ENCODE measurements around the gene MNS1.
"Not testable (repeated sequence)": the region's sequence is repeated elsewhere in the genome, so short reads cannot be mapped to it uniquely, and the experiment has no call there.

Gene MNS1

DNA sequence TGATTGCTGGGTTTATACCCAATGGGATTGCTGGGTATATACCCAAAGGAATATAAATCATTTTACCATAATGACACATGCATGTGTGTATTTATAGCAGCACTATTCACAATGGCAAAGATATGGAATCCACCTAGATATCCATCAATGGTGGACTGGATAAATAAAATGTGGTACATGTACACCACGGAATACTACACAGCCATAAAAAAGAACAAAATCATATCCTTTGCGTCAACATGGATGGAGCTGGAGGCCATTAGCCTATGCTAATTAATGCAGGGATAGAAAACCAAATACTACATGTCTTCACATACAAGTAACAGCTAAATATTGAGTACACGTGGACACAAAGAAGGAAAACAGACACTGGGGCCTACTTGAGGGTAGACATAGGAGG, 22.6 kb downstream of the MNS1 start:
- in situ Hi-C loops (cut with HindIII; ENCODE audit: low pct_ligation_motif_present, low sequenced_read_pairs), result no loop called here
- Histone ChIP-seq H3K36me3 (replicated peaks) (no peaks in the 10 kb centered on the region), H3K27ac (no peak overlapping the region), H3K4me3 (ENCODE audit: low read depth, low read length) (no peak overlapping the region), H3K27me3 (replicated peaks) (no peaks in the 10 kb centered on the region)
- TF ChIP-seq, protein P1, sequence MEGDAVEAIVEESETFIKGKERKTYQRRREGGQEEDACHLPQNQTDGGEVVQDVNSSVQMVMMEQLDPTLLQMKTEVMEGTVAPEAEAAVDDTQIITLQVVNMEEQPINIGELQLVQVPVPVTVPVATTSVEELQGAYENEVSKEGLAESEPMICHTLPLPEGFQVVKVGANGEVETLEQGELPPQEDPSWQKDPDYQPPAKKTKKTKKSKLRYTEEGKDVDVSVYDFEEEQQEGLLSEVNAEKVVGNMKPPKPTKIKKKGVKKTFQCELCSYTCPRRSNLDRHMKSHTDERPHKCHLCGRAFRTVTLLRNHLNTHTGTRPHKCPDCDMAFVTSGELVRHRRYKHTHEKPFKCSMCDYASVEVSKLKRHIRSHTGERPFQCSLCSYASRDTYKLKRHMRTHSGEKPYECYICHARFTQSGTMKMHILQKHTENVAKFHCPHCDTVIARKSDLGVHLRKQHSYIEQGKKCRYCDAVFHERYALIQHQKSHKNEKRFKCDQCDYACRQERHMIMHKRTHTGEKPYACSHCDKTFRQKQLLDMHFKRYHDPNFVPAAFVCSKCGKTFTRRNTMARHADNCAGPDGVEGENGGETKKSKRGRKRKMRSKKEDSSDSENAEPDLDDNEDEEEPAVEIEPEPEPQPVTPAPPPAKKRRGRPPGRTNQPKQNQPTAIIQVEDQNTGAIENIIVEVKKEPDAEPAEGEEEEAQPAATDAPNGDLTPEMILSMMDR (IDR thresholded peaks at IDR 0.05; ENCODE audit: low read depth, low read length, missing control alignments), result no peak
- no peak for DNase-seq

DNA sequence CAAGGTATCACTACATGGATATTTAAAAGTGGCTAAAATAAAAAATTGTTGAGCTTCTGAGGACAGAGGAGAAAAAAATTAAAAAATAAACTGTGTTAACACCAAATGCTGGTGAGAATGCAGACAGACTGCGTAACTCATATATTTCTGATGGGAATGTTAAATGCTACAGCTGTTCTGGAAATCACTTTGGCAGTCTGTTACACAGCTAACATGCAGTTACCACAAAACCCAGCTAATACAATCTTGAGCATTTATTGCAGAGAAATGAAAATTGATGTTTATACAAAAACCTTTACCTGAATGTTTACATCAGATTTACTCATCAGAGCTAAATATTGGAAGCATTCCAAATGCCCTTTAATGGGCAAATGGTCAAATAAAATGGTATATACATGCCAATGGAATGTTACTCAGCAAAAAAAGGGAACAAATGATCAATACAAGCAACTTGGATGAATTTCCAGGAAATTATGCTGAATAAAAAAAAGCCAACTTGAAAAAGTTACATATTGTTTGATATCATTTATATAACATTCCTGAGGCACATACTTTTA, 24.6 kb downstream of the MNS1 start:
- in situ Hi-C loops (cut with HindIII; ENCODE audit: low pct_ligation_motif_present, low sequenced_read_pairs), result no loop called here
- TF ChIP-seq, protein P1 (IDR thresholded peaks at IDR 0.05; ENCODE audit: low read depth, low read length, missing control alignments), result no peak

DNA sequence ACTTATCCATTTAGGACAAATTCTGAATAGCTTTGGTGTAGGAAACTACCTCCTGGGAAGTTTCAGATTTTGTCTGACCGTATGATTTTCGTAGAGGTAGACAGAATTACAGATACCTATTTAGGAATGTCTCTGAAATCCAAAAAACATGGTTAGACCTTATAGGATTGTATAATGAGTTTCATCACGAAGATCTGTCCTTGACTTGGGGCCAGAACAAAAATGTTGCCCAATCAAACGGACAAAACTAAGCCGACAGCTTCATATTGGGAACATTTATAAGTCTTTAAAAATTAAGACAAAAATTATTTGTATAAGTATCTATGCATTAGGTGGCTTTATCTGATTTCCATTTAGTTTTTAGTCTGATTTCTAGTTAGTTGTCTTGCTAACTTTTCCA, 32.6 kb downstream of the MNS1 start:
- H3K27ac ChIP-seq, result no peak overlapping the region
- DNase-seq, result no peak
- in situ Hi-C loops (cut with HindIII; ENCODE audit: low pct_ligation_motif_present, low sequenced_read_pairs), result no loop called here
- no peaks in the 10 kb centered on the region for H3K27me3 ChIP-seq (replicated peaks)
- no peaks in the 10 kb centered on the region for H3K36me3 ChIP-seq (replicated peaks)
- no peak overlapping the region for H3K4me3 ChIP-seq (ENCODE audit: low read depth, low read length)
- TF ChIP-seq, protein P1 (IDR thresholded peaks at IDR 0.05; ENCODE audit: low read depth, low read length, missing control alignments), result no peak

More for the DNA sequence above, 24.6 kb downstream of the MNS1 start:
- DNase-seq, result no peak
- H3K36me3 ChIP-seq (replicated peaks), result no peaks in the 10 kb centered on the region
- H3K27me3 ChIP-seq (replicated peaks), result no peaks in the 10 kb centered on the region
- H3K4me3 ChIP-seq (ENCODE audit: low read depth, low read length), result no peak overlapping the region
- no peak overlapping the region for H3K27ac ChIP-seq

DNA sequence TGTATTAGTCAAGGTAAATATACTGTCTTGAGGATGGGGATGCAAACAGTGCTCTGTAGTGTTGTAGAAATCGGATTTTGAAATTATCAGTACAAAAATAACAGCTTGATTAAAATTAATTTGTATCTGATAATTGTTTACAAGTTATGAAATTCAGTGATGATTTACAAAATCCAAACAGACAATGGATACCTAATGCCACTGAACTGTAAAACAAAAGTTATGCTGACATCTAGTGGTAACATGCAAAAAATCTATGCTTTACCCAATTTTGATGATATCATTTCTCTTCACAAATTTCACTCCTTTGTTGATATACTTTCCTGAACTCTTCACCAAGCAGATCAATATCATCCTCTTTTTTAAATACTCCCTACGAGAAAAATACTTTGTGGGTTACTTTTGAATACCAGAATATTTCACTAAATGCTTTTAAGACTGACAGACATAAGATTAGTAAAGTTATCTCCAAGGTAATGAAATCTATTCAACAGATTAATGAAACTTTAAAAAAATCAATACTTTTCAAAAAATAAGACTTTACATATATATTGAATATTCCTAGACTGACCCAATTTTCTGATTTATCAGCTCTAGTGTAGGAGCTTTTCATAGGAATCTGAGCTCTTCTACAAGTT, 36.0 kb downstream of the MNS1 start:
- H3K27me3 ChIP-seq (replicated peaks), result no peaks in the 10 kb centered on the region
- TF ChIP-seq, protein P1 (IDR thresholded peaks at IDR 0.05; ENCODE audit: low read depth, low read length, missing control alignments), result no peak
- in situ Hi-C loops (cut with HindIII; ENCODE audit: low pct_ligation_motif_present, low sequenced_read_pairs), result no loop called here
- no peak overlapping the region for H3K4me3 ChIP-seq (ENCODE audit: low read depth, low read length)
- no peak for DNase-seq
- no peak overlapping the region for H3K27ac ChIP-seq
- H3K36me3 ChIP-seq (replicated peaks), result no peaks in the 10 kb centered on the region

DNA sequence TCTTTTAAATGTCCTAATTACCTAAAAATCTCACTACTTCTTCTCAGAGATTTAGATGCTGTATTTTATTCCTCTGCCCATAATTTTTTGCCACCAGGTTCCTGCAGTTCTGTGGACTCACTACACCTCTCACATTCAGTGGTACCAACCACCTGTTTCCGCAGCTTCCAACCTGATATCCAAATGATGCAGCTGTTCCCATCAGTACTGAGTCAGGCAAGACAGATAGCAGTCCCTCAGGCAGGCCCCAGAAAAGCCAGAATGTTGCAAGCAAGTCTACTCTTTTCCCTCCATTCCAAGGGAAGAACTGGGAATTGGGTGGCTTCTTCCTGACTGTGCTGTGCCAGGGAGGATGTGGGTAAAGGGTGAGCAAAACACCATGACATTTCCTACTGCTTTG, 39.0 kb downstream of the MNS1 start:
- no peak for DNase-seq
- Histone ChIP-seq H3K27me3 (replicated peaks) (no peaks in the 10 kb centered on the region), H3K27ac (no peak overlapping the region), H3K36me3 (replicated peaks) (no peaks in the 10 kb centered on the region), H3K4me3 (ENCODE audit: low read depth, low read length) (no peak overlapping the region)
- in situ Hi-C loops (cut with HindIII; ENCODE audit: low pct_ligation_motif_present, low sequenced_read_pairs), result no loop called here
- TF ChIP-seq, protein P1 (IDR thresholded peaks at IDR 0.05; ENCODE audit: low read depth, low read length, missing control alignments), result no peak

DNA sequence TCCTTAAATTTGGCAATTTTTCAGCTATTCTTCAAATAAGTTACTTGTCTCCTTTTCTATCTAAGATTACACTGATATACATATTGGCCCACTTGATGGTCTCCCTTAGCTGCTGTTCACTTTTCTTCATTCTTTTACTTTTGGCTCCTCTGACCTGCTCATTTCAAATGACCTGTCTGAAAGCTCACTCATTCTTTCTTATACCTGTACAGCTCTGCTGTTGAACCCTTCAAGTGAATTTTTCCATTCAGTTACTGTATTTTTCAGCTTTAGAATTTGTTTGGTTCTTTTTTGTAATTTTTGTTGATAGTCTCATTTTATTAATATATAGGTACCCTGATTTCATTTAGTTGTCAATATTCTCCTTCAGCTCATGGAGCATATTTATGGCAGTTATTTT, 39.7 kb downstream of the MNS1 start:
- TF ChIP-seq, protein P1 (IDR thresholded peaks at IDR 0.05; ENCODE audit: low read depth, low read length, missing control alignments), result no peak
- H3K36me3 ChIP-seq (replicated peaks), result no peaks in the 10 kb centered on the region
- no peak for DNase-seq
- no peaks in the 10 kb centered on the region for H3K27me3 ChIP-seq (replicated peaks)
- H3K4me3 ChIP-seq (ENCODE audit: low read depth, low read length), result no peak overlapping the region
- in situ Hi-C loops (cut with HindIII; ENCODE audit: low pct_ligation_motif_present, low sequenced_read_pairs), result no loop called here
- H3K27ac ChIP-seq, result no peak overlapping the region

DNA sequence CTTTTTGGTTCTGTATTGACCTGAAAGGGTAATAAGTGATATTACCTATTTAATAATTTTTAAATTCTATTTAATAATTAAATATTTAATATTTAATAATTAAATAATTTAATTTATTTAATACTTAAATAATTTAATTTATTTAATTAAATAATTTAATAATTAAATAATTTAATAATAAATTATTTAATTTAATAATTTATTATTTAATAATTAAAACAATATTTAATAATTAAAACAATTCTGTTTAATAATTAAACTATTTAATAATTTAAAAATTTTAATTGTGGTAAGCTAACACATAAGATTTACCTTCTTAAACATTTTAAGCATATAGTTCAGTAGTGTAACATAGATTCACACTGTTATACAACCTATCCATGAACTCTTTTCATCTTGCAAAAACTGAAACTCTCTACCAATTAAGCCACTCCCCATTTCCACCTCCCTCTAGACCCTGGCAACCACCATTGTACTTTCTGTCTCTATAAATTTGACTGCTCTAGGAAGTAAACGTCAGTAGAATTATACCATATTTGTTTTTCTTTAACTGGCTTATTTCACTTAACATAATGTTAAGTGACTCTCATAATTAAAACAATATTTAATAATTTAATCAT, 51.7 kb downstream of the MNS1 start:
- in situ Hi-C loops (cut with HindIII; ENCODE audit: low pct_ligation_motif_present, low sequenced_read_pairs), result not testable (repeated sequence)

More for the DNA sequence above, 51.7 kb downstream of the MNS1 start:
- not testable (repeated sequence) for H3K27ac ChIP-seq; H3K4me3 ChIP-seq (ENCODE audit: low read depth, low read length); DNase-seq; H3K36me3 ChIP-seq (replicated peaks); H3K27me3 ChIP-seq (replicated peaks)
